GM23338 (cell line): ENCODE measurements around the gene WDR93. TPM values are rescaled to one million over a fixed set of nuclear protein-coding genes. Genes with fewer than 3 reads are reported as not detected.

Experiments
- ATAC-seq: fragments of 200-7000 bp; cut with Tn5 transposase; 3 replicates; pipeline ENCODE4 v1.9.1; 2020
- DNase-seq: peaks from one replicate; pipeline ENCODE4 v3.0.0-alpha.2; 2015; ENCODE audit warnings: low spot score
- H2AFZ ChIP-seq: fragments of 200-600 bp; sonication (generic); 2 replicates; pipeline ENCODE4 v1.8.0; 2016; ENCODE audit warnings: antibody characterized with exemption, mild to moderate bottlenecking, moderate library complexity
- H3F3A ChIP-seq: fragments of 200-600 bp; sonication (generic); replicated peaks from 2 replicates; pipeline ENCODE4 v1.8.0; 2017; ENCODE audit warnings: antibody characterized with exemption, mixed run types, low read depth
- H3K27ac ChIP-seq: fragments of 200-600 bp; sonication (generic); 2 replicates; pipeline ENCODE4 v1.6.1; 2016; ENCODE audit warnings: low read depth
- H3K27me3 ChIP-seq: fragments of 200-600 bp; sonication (generic); 2 replicates; pipeline ENCODE4 v1.8.0; 2016; ENCODE audit warnings: mild to moderate bottlenecking, mixed run types, moderate library complexity; ENCODE audit not compliant: insufficient read depth
- H3K36me3 ChIP-seq: fragments of 200-600 bp; sonication (generic); 2 replicates; pipeline ENCODE4 v1.8.0; 2016; ENCODE audit warnings: mild to moderate bottlenecking; ENCODE audit not compliant: insufficient read depth
- H3K4me1 ChIP-seq: fragments of 200-600 bp; sonication (generic); 2 replicates; pipeline ENCODE4 v1.8.0; 2016; ENCODE audit warnings: mild to moderate bottlenecking, moderate library complexity; ENCODE audit not compliant: insufficient read depth
- H3K4me2 ChIP-seq: fragments of 200-600 bp; sonication (generic); 2 replicates; pipeline ENCODE4 v1.7.1; 2017; ENCODE audit warnings: mixed run types
- H3K4me3 ChIP-seq: fragments of 200-600 bp; sonication (generic); 2 replicates; pipeline ENCODE4 v1.6.1; 2016; ENCODE audit warnings: mixed run types
- H3K79me2 ChIP-seq: fragments of 200-600 bp; sonication (generic); replicated peaks from 2 replicates; pipeline ENCODE4 v1.8.0; 2017; ENCODE audit warnings: mild to moderate bottlenecking; ENCODE audit not compliant: insufficient read depth
- H3K9me2 ChIP-seq: fragments of 200-600 bp; sonication (generic); 2 replicates; pipeline ENCODE4 v1.8.0; 2017; ENCODE audit not compliant: insufficient read depth
- H4K20me1 ChIP-seq: fragments of 200-600 bp; sonication (generic); replicated peaks from 2 replicates; pipeline ENCODE4 v1.8.0; 2017; ENCODE audit warnings: mild to moderate bottlenecking; ENCODE audit not compliant: insufficient read depth
- H3K27ac Mint-ChIP-seq: 2 replicates; pipeline ENCODE4 v1.8.0; 2020; ENCODE audit warnings: inconsistent platforms, mild to moderate bottlenecking, moderate library complexity, mixed read lengths
- H3K27me3 Mint-ChIP-seq: 3 replicates; pipeline ENCODE4 v1.8.0; 2022; ENCODE audit warnings: low read depth, mild to moderate bottlenecking, moderate library complexity, mixed read lengths, inconsistent platforms; ENCODE audit not compliant: insufficient read depth, poor library complexity
- H3K36me3 Mint-ChIP-seq: 3 replicates; pipeline ENCODE4 v1.8.0; 2021; ENCODE audit warnings: low read depth, mild to moderate bottlenecking, inconsistent platforms, moderate library complexity, mixed read lengths
- H3K4me1 Mint-ChIP-seq: 3 replicates; pipeline ENCODE4 v1.8.0; 2020; ENCODE audit warnings: mild to moderate bottlenecking, inconsistent platforms, mixed read lengths
- H3K4me3 Mint-ChIP-seq: 3 replicates; pipeline ENCODE4 v1.8.0; 2021; ENCODE audit warnings: moderate library complexity, mild to moderate bottlenecking, inconsistent platforms, mixed read lengths
- H3K9me3 Mint-ChIP-seq: 3 replicates; pipeline ENCODE4 v1.8.0; 2020; ENCODE audit warnings: moderate library complexity, mild to moderate bottlenecking, inconsistent platforms, mixed read lengths
- CREB1 ChIP-seq: fragments of 250-450 bp; sonication (Bioruptor Pico); IDR thresholded peaks from 2 replicates; pipeline ENCODE4 v1.5.0; 2020; ENCODE audit warnings: low read depth, mild to moderate bottlenecking, moderate library complexity
- EZH2 ChIP-seq: fragments of 200-600 bp; sonication (generic); IDR thresholded peaks from one replicate; pipeline ENCODE4 v1.8.0; 2017; ENCODE audit warnings: antibody characterized with exemption, mild to moderate bottlenecking, low read depth; ENCODE audit not compliant: unreplicated experiment
- EZH2phosphoT487 ChIP-seq: fragments of 200-600 bp; sonication (generic); IDR thresholded peaks from one replicate; pipeline ENCODE4 v1.8.1; 2018; ENCODE audit warnings: antibody characterized with exemption; ENCODE audit not compliant: unreplicated experiment
- JUNB ChIP-seq: IDR thresholded peaks from one replicate; pipeline ENCODE4 v1.6.1; 2016; ENCODE audit warnings: antibody characterized with exemption; ENCODE audit not compliant: unreplicated experiment
- NANOG ChIP-seq: IDR thresholded peaks from 2 replicates; pipeline ENCODE4 v1.6.1; 2016; ENCODE audit warnings: antibody characterized with exemption, borderline replicate concordance
- POLR2AphosphoS5 ChIP-seq: IDR thresholded peaks from 2 replicates; pipeline ENCODE4 v1.6.1; 2016; ENCODE audit warnings: antibody characterized with exemption, low read depth
- REST ChIP-seq: IDR thresholded peaks from one replicate; pipeline ENCODE4 v1.6.1; 2018; ENCODE audit warnings: antibody characterized with exemption; ENCODE audit not compliant: unreplicated experiment
- STAT1 ChIP-seq: IDR thresholded peaks from one replicate; pipeline ENCODE4 v1.6.1; 2016; ENCODE audit warnings: antibody characterized with exemption; ENCODE audit not compliant: unreplicated experiment
- ZNF114 ChIP-seq: fragments of 250-450 bp; sonication (Bioruptor Pico); IDR thresholded peaks from 2 replicates; pipeline ENCODE4 v1.5.0; 2020; ENCODE audit warnings: mild to moderate bottlenecking, moderate library complexity
- ZNF331 ChIP-seq: fragments of 250-450 bp; sonication (Bioruptor Pico); IDR thresholded peaks from 2 replicates; pipeline ENCODE4 v1.5.0; 2020; ENCODE audit warnings: low read depth, mild to moderate bottlenecking, moderate library complexity
- polyA plus RNA-seq: library from polyadenylated mRNA; unstranded; fragments of >200 nt; fragmentation: Nextera tagmentation; extraction: Ambion mirVana; gene quantifications from 2 replicates; pipeline ENCODE4 v1.2.1, GENCODE V29; 2016
- total RNA-seq: library from RNA; depleted of rRNA; stranded (reverse); fragments of >200 nt; shearing (Covaris generic); gene quantifications from 2 replicates; pipeline ENCODE4 v1.2.3, GENCODE V29; 2014
- TF ChIP-seq, protein P1 (sequence below), 2 experiments: fragments of 200-600 bp in 1 of 2; sonication (generic) in 1 of 2; conservative IDR thresholded peaks; 2 replicates each; pipeline versions ENCODE4 v1.5.1 to v1.6.1; 2016 to 2017; ENCODE audit warnings: antibody characterized with exemption in 2 of 2, low read depth in 2 of 2, mild to moderate bottlenecking in 2 of 2, moderate library complexity in 1 of 2
- TF ChIP-seq, protein P2 (sequence below): IDR thresholded peaks from 2 replicates; pipeline ENCODE4 v1.6.1; 2016; ENCODE audit warnings: antibody characterized with exemption

Gene WDR93
- total and polyA plus RNA-seq, 2 experiments from 2014 or later: 0.14 TPM; not detected in 1

DNA sequence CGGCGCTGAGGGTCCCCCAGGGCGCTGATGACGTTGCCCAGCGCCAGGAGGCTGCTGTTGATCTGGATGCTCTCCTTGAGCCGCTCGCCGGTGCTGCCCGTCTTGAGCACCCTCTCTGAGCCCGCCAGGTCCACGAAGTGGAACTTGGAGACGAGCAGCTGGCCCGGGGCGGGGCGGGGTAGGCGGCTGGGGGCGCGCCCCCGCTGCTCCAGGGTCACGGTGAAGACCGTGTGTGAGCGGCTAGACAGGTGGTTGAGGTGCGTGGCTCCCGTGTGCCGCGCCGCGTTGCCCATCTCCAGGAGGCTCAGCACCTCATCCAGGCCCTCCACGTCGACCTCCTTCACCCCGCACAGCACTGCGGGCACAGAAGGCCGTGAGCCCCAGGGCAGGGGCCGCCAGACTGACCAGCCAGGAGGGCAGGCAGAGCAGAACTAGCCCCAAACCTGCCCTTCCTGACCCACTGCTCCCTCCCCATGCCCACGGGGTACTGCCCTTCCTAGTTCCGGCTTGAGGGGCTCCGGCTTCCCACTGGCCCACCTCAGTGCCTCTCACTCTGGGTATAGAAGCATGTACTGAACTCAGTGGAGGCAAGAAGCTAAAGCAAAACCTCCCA is 41.5 kb upstream of the WDR93 start:
- Histone ChIP-seq H3K27me3 (0 out of 2 replicates have a peak, but pooled peaks cover 4% of the 10 kb centered on the region), H3K4me3 (no peak overlapping the region), H3K4me2 (no peak overlapping the region), H3K36me3 (no peaks in the 10 kb centered on the region), H4K20me1 (peaks cover 4% of the 10 kb centered on the region; the same call in 1 of the 2 replicates), H3K27ac (no peak overlapping the region), H3F3A (no peaks in the 10 kb centered on the region), H3K4me1 (peaks cover 2% of the 10 kb centered on the region; the same call in 1 of the 2 replicates), H2AFZ (no peak overlapping the region), H3K9me2 (peaks cover 2% of the 10 kb centered on the region; the same call in 1 of the 2 replicates), H3K79me2 (peaks cover 9% of the 10 kb centered on the region)
- TF ChIP-seq REST (no peak), STAT1 (no peak), POLR2AphosphoS5 (no peak), JUNB (no peak), ZNF331 (CRISPR knock-in tag) (no peak), NANOG (no peak), CREB1 (no peak)
- TF ChIP-seq, protein P1, sequence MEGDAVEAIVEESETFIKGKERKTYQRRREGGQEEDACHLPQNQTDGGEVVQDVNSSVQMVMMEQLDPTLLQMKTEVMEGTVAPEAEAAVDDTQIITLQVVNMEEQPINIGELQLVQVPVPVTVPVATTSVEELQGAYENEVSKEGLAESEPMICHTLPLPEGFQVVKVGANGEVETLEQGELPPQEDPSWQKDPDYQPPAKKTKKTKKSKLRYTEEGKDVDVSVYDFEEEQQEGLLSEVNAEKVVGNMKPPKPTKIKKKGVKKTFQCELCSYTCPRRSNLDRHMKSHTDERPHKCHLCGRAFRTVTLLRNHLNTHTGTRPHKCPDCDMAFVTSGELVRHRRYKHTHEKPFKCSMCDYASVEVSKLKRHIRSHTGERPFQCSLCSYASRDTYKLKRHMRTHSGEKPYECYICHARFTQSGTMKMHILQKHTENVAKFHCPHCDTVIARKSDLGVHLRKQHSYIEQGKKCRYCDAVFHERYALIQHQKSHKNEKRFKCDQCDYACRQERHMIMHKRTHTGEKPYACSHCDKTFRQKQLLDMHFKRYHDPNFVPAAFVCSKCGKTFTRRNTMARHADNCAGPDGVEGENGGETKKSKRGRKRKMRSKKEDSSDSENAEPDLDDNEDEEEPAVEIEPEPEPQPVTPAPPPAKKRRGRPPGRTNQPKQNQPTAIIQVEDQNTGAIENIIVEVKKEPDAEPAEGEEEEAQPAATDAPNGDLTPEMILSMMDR (conservative IDR thresholded peaks at IDR 0.05; ENCODE audit: low read depth in 2 of 2): no peak
- TF ChIP-seq, protein P2, sequence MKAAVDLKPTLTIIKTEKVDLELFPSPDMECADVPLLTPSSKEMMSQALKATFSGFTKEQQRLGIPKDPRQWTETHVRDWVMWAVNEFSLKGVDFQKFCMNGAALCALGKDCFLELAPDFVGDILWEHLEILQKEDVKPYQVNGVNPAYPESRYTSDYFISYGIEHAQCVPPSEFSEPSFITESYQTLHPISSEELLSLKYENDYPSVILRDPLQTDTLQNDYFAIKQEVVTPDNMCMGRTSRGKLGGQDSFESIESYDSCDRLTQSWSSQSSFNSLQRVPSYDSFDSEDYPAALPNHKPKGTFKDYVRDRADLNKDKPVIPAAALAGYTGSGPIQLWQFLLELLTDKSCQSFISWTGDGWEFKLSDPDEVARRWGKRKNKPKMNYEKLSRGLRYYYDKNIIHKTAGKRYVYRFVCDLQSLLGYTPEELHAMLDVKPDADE: no peak
- Mint-ChIP-seq H3K4me3 (no peak overlapping the region), H3K9me3 (no peaks in the 10 kb centered on the region), H3K27me3 (peaks cover 6% of the 10 kb centered on the region), H3K36me3 (peaks cover 29% of the 10 kb centered on the region), H3K27ac (no peak overlapping the region), H3K4me1 (peaks cover 2% of the 10 kb centered on the region)
- DNase-seq (no peak), ATAC-seq (no peak)

- Histone ChIP-seq H4K20me1 (peaks cover 4% of the 10 kb centered on the region; the same call in 1 of the 2 replicates), H3K79me2 (peaks cover 15% of the 10 kb centered on the region), H2AFZ (no peak overlapping the region), H3K4me1 (peaks cover 5% of the 10 kb centered on the region; the same call in 1 of the 2 replicates), H3K4me3 (no peak overlapping the region), H3F3A (no peaks in the 10 kb centered on the region), H3K9me2 (peaks cover 2% of the 10 kb centered on the region; the same call in 1 of the 2 replicates), H3K36me3 (no peaks in the 10 kb centered on the region), H3K27ac (no peak overlapping the region), H3K27me3 (0 out of 2 replicates have a peak, but pooled peaks cover 4% of the 10 kb centered on the region), H3K4me2 (no peak overlapping the region)
- peaks cover 29% of the 10 kb centered on the region for H3K36me3 Mint-ChIP-seq
- no peak overlapping the region for H3K27ac Mint-ChIP-seq
- H3K4me3 Mint-ChIP-seq: no peak overlapping the region
- ATAC-seq (no peak), DNase-seq (no peak)
- H3K27me3 Mint-ChIP-seq: peaks cover 6% of the 10 kb centered on the region
- peaks cover 6% of the 10 kb centered on the region for H3K4me1 Mint-ChIP-seq
- no peaks in the 10 kb centered on the region for H3K9me3 Mint-ChIP-seq
- TF ChIP-seq, protein P2: no peak
- TF ChIP-seq EZH2 (no peak), REST (no peak), EZH2phosphoT487 (no peak), ZNF114 (no peak), JUNB (no peak)
These were observed 40.9 kb upstream of the WDR93 start for GRCh38 chr15:89649716-89650115.
